Bronchial epithelial cell (primary cell): ENCODE measurements around the gene ARSI. TPM values are rescaled to one million over a fixed set of nuclear protein-coding genes. Genes with fewer than 3 reads are reported as not detected.

ENCODE experiments used
- DNase-seq: peaks from one replicate; pipeline ENCODE4 v3.0.0-alpha.2; 2010; ENCODE audit warnings: low read depth
- FAIRE-seq: peaks from 2 replicates; lab custom pipeline; 2011; peaks lifted over from hg19 to GRCh38; lab: Jason Lieb, UNC
- H3K27me3 ChIP-seq: 2 replicates; pipeline ENCODE4 v1.5.1; 2011; ENCODE audit warnings: low read length; ENCODE audit not compliant: control insufficient read depth, insufficient read depth
- H3K36me3 ChIP-seq: 2 replicates; pipeline ENCODE4 v1.5.1; 2011; ENCODE audit warnings: low read length; ENCODE audit not compliant: control insufficient read depth, insufficient read depth
- H3K4me3 ChIP-seq: 2 replicates; pipeline ENCODE4 v1.5.1; 2011; ENCODE audit warnings: mild to moderate bottlenecking, low read depth, low read length, control low read depth
- CTCF ChIP-seq: IDR thresholded peaks from 2 replicates; pipeline ENCODE4 v1.5.1; 2011; ENCODE audit warnings: mild to moderate bottlenecking, moderate library complexity, low read length, control low read depth, inconsistent platforms; ENCODE audit not compliant: insufficient read depth, severe bottlenecking
- total RNA-seq: library from RNA; depleted of rRNA; stranded (reverse); fragments of >200 nt; gene quantifications from 2 replicates; pipeline ENCODE4 v1.2.1, GENCODE V29; 2014

The ARSI gene
- total RNA-seq, 1 donor from 2014 or later, result 5.8 TPM

- no peak for DNase-seq
- no peak for FAIRE-seq
- no peaks in the 10 kb centered on the region for H3K36me3 ChIP-seq
- H3K27me3 ChIP-seq, result no peaks in the 10 kb centered on the region
- H3K4me3 ChIP-seq, result no peak overlapping the region
- no peak for TF ChIP-seq CTCF
These were observed 7.5 kb upstream of the ARSI start for GRCh38 chr5:150310246-150310645.

GRCh38 chr5:150309886-150310239, 7.2 kb upstream of the ARSI start:
- DNase-seq (no peak), FAIRE-seq (no peak)
- Histone ChIP-seq H3K27me3 (no peaks in the 10 kb centered on the region), H3K36me3 (no peaks in the 10 kb centered on the region), H3K4me3 (no peak overlapping the region)
- TF ChIP-seq CTCF, result no peak

- Histone ChIP-seq H3K36me3 (no peaks in the 10 kb centered on the region), H3K27me3 (no peaks in the 10 kb centered on the region), H3K4me3 (no peak overlapping the region)
- DNase-seq, result no peak
- TF ChIP-seq CTCF, result no peak
- FAIRE-seq, result no peak
These were observed 6.6 kb upstream of the ARSI start for GRCh38 chr5:150309101-150309885.

GRCh38 chr5:150307617-150308426, 5.1 kb upstream of the ARSI start:
- no peak for TF ChIP-seq CTCF
- FAIRE-seq, result no peak

GRCh38 chr5:150306775-150307174, 4.1 kb upstream of the ARSI start:
- no peak for FAIRE-seq
- Histone ChIP-seq H3K4me3 (no peak overlapping the region), H3K27me3 (no peaks in the 10 kb centered on the region), H3K36me3 (no peaks in the 10 kb centered on the region)
- DNase-seq, result no peak
- TF ChIP-seq CTCF, result no peak

More at GRCh38 chr5:150307617-150308426, 5.1 kb upstream of the ARSI start:
- no peak overlapping the region for H3K4me3 ChIP-seq
- no peaks in the 10 kb centered on the region for H3K27me3 ChIP-seq
- no peaks in the 10 kb centered on the region for H3K36me3 ChIP-seq
- no peak for DNase-seq
